ENCODE results near the gene KLK13.

KLK13 gene

DNA sequence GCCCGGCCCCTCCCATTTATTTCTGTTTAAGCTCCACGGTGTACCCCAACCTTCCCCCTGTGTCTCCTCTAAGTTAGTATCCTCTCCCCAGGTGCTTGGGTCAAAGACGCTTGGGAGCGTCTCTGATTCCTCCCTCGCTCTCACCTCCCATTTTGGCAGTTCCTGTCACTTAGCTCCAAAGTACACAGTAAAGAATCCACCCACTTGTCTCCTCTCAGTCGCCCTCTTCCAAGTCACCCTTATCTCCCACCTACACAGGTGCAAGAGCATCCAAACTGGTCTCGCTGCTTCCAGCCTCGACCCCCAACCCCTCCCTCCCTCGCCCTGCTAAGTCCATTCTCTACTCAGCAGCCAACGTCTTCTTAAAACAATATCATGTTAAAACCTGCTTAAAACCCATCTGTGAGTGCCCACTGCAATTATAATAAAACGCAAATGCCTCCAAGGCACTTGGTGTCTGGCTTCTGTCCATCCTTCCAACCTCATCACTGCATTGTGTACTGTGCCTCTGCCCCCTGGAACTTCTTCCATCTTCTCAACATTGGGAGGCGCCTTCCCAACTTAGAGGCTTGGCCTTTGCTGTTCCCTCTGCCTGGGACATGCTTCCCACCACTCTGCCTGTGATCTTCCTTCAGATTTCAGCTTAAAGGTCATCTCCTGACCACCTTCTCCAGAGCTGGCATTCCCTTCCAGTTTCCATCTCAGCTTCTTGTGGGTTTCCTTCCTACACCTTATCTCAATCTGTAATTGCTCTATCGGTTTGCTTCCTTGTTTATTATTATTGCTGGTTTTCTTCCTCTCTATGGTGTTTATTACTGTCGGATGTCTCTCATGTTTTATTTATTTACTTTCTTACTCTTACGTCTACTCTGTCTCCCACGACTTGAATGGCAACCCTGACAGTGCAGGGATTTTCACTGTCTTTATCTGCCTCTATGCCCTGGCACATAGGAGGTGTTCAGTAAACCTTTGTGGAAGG is 27.3 kb upstream of the KLK13 start:
- no peak for DNase-seq

DNA sequence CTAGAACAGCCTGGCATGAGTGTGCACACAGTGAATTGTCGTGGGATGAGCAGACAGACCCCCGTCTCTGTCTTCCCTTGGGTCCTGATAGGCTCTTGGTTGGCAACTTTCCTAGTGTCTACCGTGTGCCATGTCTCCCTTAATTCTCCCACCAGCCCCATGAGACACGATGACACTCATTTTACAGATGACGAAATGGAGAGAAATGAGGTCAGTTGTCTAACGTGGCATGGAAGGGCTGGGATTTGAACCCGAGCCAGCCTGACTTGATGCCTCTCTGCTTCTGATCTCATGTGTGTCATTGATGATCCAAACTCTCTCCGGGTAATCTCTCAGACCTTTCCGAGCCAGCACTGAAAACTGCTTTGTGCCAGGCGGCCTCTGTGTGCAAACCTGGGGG is 26.2 kb upstream of the KLK13 start:
- DNase-seq: no peak

DNA sequence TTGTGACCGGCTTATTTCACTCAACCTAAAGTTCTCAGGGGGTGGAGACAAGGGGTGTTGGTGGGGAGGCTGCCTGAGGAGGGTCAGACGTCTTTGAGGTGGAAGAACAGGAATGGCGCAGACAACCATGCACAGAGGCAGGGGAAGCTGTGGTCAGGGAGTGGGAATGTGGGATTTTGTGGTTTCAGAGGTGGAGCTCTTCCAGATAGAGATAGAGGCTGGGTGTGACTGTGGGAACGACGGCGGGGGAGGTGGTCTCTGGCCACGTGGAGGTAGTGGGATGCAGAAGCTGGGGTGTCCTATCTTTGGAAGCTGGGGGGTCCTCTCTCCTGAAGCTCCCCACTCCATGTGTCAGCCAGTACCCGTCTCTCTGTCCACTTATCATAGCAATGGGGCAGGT is 25.6 kb upstream of the KLK13 start:
- DNase-seq: no peak

DNA sequence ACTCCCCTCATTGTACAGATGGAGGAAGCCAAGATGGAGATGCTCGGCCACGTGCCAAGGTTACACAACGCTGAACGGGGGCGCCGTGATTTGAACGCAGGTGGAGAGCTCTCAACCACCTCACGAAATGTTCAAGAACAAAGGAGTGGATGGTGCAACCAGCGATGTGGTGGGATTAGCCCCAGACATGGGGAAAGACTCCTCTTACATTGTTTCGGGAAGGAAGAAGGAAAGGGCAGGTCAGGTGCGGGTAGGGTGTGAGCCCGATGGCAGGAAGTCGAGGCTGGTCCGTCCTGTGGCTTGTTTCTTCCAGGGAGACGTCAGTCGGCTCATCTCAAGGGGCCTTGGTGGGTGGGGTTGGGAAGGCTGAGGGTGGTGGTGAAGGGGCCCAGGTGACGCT is 24.9 kb upstream of the KLK13 start:
- DNase-seq: no peak

DNA sequence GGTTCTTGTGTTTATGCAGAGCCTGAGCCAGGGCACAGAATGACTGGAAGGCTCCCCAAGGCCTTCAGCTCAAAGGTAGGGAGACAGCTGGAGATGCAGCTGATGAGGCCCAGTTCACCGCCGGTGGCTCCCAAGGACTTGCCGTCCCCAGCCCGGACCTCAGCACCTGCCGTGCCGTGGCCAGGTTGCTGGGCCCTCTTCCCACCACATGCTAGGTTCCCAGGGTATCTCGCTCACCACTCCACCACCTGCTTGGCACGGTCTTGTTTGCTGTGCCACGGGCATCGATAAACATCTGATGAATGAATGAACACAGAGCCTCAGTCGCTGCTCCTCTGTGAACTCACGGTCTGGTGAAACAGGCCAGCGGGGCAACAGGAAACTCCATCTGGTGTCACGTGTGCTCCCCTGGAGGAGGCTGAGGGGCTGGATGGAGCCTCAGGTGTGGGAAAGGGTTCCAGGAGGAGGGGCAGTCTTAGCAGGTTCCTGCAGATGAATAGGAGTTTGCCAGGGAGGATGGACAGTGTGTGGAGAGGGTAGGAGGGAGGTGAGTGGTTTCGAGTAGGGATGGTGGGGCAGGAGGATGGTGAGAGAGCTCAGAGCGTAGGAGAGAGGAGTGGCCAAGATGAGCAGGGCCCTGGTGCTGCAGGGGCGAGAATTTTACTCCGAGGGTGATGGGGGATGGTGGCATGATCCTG is 21.4 kb upstream of the KLK13 start:
- no peak for DNase-seq

DNA sequence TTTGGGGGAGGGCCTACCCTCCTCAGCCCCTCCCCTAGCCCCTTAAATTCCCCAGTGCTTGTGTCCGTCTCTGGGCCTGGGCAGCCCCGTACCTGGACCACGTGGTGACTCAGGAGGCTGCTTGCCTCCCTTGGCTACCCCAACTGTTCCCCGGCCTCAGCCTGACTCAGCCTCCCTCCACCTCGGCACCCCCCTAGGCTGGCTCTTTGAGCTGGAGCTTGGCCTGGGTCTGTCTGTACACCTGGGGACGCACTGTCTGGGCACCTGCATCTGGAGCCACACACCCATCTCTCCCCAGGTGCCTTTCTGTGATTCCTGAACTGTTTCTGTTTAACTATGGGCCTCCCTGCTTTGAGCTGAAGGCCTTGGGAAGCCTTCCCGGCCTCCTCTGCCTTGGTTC is 19.6 kb upstream of the KLK13 start:
- DNase-seq: no peak

DNA sequence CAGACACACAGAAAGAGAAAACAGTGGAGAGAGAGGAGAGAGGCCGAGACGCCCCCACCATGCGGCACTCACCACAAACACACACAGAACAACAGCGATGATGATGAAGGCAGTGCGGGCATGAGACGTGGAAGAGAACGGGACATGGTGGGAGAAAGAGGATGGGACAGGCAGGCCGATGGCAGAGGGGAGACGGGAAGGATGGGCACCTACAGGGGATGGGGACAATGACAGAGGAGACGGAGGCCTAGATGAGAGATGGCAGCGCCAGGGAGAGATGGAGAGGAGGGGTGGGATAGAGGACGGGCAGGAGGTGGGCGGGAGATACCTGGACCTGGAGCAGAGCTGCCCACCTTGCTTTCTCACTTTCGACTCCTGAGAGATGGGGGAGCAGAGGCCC is 18.9 kb upstream of the KLK13 start:
- no peak for DNase-seq

DNA sequence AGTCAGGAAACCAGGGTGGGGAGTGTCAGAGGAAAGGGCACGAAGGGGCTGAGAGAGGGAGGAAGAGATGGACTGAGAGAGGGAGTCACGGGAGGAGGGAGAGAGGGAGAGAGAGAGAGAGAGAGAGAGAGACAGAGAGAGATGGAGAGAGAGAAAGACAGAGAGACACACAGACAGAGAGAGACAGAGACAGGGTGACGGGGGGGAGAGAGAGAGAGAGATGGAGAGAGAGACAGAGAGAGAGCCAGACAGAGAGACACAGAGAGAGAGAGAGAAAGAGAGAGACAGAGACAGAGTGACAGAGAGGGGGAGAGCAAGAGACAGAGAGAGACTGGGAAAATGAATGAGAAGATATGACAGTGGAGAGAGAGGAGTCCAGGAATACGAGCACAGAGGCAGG is 18.3 kb upstream of the KLK13 start:
- DNase-seq: no peak

DNA sequence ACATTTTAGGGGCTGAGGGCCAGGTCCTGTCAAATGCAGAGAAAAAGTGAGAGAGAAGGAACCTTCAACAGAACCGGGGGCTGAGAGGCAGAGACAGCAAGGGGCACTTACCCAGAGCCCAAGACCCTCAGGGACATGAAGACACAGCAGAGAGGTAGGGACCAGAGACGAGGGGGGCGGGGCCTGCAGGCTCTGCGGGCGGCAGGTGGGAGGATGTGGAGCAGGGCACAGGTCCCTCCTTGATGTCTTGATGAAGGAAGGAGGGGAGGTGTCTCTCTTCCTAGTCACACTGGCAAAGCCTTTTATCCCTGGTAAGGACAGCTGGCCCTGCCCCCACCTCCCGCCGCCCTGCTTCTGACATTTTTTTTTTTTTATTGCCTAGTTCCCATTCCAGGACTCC is 17.7 kb upstream of the KLK13 start, which contains the start of gene KLK14:
KLK14 (minus strand) TSS at position 277 of the 400 bp plus-strand sequence; CDS start at position 4, 273 bp downstream.
- no peak for DNase-seq

DNA sequence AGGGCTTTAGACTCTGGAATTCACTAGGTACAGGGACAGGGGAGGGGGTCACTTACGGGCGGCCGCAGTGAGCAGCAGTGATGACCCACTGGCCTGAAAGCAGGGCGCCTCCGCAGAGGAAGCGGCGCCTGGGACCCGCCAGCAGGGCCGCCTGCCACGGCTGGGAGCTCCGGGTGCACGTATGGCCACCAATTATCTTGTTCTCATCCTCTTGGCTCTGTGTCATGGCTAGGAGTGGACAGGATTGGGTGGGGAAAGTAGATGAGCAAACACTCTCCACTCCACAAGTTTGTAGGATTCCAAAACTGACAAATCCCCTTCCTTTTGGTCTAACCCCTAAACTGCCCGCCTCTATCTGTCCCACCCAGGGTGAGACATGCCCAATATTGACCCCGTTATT is 16.6 kb upstream of the KLK13 start:
- no peak for DNase-seq

DNA sequence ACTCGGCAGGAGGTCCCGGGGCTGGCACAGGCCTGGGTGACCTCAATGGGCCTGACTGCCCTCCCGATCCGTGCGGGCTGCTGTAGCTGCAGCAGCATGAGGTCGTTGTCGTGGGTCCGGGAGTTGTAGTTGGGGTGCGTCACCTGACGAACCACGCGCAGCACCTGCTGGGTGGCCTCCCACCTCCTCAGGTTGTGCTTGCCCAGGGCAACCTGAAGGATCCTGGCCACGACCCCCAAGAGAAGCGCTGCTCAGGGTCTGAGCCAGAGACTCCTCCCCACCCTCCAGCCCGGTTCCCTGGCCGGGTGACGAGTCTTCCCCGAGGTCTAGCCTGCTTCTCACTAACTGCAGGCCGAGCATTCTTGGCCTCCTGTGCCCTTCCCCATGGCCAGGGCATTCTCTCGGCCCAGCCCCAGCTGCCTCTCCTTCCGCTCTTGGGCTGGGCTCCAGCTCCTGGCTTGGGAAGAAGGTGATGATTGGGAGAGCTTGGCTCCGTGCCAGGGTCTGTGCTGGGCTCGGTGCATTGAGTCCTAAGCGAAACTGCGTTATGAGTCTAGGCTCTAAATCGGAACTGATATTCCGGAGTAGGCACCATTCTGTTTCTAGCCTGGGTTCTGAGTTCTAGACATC is 14.7 kb upstream of the KLK13 start:
- no peak for DNase-seq

DNA sequence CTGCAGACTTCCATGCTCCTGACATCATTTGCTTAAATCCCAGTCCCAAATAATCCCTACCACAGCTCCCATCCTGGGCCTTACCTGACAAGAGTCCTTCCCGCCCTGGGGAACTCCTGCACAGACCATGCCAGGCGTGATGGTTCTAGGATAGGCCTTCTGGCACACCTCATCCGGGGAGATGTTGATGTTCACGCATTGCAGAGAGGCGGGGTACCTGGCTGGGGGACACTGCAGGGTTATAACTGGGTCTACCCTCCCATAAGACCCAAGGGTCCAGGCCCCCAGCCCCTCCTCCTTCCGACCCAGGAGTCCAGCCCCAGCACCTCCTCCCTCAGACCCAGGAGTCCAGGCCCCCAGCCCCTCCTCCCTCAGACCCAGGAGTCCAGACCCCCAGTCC is 13.8 kb upstream of the KLK13 start:
- no peak for DNase-seq

DNA sequence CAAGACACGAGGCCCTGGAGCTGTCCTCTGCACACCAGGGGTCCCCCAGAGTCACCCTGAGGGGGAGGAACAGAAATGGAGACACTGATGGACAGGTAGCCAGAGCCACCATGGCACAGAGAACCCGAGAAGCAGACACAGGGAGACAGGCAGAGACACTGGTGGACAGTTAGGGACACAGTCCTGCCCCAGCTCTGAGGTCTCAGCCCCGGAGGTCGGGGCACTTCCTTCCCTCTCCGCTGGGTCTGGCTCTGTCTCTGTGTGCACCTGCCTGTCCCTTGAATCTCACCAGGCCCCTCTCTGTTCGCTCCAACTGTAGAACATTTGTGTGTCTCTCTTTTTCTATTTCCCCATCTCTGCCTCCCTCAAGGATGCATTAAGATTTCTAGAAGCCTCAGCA is 13.2 kb upstream of the KLK13 start:
- DNase-seq: no peak

DNA sequence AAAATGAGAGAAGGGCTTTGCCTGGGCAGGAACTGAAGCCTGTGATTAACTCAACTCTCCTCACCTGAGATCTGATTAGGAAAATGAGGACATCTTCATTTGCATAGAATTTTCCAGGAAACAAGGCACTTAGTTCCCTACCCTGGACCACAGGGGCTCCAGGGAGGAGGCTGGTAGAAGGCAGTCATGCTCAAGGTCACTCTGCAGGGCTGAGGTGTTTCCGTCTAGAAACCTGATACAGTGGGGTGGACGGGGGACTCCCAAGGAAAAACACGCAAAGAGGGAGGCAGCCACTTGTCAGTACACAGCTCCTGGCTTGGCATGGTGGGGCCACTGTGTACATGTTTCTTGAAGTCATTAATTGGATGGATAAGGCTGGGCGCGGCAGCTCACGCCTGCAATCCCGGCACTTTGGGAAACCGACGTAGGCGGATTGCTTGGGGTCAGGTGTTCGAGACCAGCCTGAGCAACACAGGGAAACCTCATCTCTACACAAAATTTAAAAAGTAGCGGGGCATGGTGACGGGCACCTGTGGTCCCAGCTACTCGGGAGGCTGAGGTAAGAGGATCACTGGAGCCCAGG is 11.8 kb upstream of the KLK13 start:
- DNase-seq: no peak

DNA sequence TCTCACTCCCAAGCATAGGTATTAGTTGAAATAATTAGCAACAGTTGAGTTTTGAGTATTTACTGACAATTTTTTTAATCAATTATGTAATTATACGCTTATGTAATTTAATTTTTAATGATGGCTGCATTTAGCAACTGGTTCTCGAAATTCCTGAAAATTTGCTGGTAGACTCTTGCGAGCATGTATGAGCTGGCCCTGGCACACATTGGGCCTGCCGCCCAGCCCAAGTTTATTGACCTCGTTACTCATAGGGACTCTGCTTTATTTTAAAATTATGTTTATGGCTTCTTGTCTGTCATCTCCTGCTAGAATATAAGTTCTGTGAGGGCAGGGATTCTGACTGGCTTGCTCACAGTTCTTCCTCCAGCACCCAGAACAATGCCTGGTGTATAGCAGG is 11.1 kb upstream of the KLK13 start:
- DNase-seq: no peak

DNA sequence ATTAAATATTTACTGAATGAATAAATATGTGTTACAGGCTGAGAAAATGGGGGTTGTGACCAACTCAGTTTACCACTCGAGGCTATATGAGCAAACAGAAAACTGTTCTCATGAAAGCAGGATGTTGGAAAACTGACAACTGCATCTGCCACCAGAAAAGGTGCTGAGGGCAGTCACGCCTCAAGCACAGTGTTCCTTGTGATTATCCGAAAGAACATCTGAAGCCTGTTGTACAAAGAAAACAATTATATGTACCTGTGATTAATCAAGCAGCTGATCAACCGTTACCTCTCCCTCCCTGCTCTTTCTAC is 6.2 kb upstream of the KLK13 start:
- DNase-seq: no peak

DNA sequence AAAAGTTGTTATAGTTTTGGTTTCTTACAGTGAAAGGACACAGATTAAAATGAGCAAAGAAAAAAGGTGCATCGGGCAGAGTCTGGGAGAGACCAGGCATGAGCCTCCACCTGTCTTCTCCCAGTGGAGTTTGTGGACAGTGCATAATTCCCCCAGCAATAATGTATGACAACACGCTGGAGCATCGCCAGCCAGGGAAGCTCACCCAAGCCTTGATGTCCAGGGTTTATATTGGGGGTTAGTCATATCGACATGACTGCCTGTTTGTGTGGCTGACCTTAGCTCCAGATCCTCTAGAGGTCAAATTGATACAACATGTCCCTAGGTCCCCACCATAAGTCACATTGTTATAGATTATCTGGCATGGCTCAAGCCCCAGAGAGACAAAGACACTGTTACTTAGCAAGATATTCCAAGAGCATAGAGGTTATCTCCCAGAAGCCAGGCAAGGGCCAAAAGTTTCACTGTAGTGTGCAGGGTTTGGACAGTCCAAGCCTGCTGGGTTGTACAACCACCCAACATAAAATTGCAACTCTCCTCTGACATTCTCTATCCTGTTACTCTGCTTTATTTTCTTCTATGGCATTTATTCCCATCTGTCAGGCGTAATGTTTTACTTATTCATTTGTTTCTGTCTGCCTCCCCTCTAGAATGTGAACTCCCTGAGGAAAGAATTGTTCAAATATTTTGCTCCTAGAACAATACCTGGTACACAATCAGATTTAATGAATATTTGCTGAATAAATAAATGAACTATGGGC is 5.6 kb upstream of the KLK13 start:
- no peak for DNase-seq

DNA sequence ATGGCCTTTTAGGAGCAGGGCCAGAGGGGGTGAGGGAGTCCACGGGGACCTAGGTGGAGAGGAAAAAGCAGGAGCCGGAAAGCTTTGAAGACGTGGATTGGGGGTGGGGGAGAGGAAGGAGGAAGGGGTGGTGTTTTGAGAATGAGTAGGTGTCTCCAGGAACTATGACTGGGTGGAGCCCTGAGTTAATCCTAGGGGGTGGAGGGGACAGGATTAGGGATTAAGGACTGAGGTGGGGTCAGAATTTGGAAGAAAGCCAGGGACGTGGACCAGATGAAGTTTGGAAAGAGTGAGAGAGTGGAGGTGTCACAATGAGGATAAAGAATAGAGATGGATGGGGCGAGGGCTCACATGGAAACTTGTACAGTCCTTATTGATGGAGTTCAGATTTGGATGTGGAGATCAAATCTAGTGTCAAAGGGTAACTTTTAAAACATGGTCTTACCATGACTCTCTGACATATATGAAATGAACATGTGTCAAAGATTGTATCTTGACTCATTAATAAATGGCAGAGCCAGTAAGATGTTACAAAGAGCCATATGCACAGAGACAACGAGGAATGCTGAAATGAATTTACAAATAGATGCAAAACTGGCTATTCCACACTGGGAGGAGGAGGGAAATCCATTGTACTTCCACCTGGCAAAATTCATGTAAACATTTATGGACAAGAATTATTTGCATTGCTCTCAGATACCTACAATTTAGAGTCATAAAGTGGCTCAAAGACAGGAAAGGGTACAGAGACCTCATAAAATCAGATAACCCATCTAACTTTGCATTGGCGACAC is 1.7 kb upstream of the KLK13 start:
- no peak for DNase-seq

DNA sequence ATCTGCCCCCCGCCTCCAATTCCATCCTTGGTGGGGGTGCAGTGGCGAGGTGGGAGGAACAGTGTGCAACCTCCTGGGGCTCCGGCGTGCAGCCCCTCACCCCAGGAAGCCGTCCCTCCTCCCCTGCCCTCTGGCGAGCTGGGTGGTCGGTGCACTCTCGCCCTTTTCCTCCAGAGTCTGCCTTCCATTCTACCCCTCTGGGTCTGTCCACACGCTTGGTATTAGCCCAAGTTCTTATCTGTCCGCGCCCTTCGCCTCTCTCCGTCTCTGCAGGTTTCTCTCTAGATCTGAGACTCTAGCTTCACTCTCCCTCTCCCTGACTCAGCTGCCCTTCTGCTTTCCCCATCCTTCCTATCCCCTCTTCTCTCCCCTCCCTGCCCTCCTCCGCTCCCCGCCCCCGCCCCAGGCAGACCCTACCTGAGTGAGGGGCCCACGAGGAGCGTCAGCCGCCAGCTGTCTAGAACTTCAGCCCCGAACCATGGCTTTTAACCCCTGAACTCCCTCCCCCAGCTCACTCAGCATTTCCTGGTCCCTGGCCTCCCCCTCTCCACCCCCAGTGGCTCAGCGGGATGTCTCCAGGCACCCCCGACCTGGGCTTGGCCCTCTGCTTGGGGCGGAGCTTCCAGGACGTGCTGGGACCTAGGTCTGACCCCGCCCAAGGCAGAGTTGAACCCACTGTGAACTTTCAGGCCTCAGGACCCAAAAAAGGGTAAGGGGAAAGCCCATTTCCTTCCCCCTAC is 499 bp upstream of the KLK13 start:
- DNase-seq: no peak

DNA sequence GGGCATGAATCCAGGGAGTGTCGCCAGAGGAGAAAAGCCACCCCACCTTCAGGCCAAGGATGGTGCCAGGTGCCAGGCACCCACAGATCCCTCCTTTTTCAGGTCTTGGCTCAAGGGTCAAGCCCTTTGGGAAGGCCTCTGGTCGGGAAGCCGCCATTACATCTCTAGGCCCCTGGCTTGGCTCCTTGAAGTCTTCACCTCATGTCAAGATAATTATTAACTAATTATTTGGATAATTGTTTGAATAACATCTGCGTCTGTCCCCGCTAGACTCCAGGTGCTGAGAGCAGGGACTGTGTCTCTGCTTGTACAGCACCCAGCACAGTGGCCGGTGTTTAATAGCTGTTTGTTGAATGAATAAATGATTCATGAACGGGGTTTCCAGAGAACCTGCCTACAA is 1.2 kb downstream of the KLK13 start:
- no peak for DNase-seq

DNA sequence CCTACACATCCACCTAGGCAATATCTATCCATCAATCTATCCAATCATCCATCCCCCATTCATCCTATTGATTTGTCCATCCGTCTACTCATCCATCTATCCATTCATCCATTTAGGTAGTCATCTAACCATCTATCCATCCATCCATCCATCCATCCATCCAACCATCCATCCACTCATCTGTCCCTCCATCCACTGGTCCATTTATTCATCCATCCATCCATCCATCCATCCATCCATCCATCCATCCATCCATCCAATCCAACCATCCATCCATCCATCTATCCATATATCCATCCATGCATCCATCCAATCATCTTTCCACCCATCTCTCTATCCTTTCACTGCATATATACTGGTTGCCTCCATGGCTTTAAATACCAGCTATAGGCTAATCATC is 3.9 kb downstream of the KLK13 start:
- no peak for DNase-seq

All from right forelimb (tissue), 1 donor.